ENCODE results near the gene DNMT3B.

- TF ChIP-seq CTCF (IDR thresholded peaks at IDR 0.05) (no peak), REST (IDR thresholded peaks at IDR 0.05; ENCODE audit: insufficient read depth in 1 of 2, low read depth in 2 of 2, low read length in 1 of 2) (no peak)
Observed at GRCh38 chr20:32741151-32741550, 21.0 kb upstream of the DNMT3B start.
